Memory B cell (primary cell): ENCODE measurements around the gene TAF11.
"Not testable (repeated sequence)": the region's sequence is repeated elsewhere in the genome, so short reads cannot be mapped to it uniquely, and the experiment has no call there.

Experiments
- ATAC-seq: fragments of 150-1000 bp; cut with Tn5 transposase; 2 replicates; pipeline ENCODE4 v1.10.0; 2021; ENCODE audit warnings: low read depth, mild to moderate bottlenecking, moderate library complexity
- DNase-seq, 2 donors: peaks; one replicate each; pipeline ENCODE4 v3.0.0; 2022; ENCODE audit warnings: low spot score in 2 of 2
- H3K27ac Mint-ChIP-seq: one replicate; pipeline ENCODE4 v1.8.0; 2022; ENCODE audit warnings: mild to moderate bottlenecking, moderate library complexity, mixed read lengths
- H3K27me3 Mint-ChIP-seq: one replicate; pipeline ENCODE4 v1.8.0; 2022; ENCODE audit warnings: mixed read lengths
- H3K36me3 Mint-ChIP-seq: one replicate; pipeline ENCODE4 v1.8.0; 2022; ENCODE audit warnings: mild to moderate bottlenecking, mixed read lengths
- H3K4me1 Mint-ChIP-seq: one replicate; pipeline ENCODE4 v1.8.0; 2022; ENCODE audit warnings: mixed read lengths
- H3K4me3 Mint-ChIP-seq: one replicate; pipeline ENCODE4 v1.8.0; 2022; ENCODE audit warnings: mild to moderate bottlenecking, moderate library complexity, mixed read lengths
- H3K9me3 Mint-ChIP-seq: one replicate; pipeline ENCODE4 v1.8.0; 2022; ENCODE audit warnings: mixed read lengths

Gene TAF11

DNA sequence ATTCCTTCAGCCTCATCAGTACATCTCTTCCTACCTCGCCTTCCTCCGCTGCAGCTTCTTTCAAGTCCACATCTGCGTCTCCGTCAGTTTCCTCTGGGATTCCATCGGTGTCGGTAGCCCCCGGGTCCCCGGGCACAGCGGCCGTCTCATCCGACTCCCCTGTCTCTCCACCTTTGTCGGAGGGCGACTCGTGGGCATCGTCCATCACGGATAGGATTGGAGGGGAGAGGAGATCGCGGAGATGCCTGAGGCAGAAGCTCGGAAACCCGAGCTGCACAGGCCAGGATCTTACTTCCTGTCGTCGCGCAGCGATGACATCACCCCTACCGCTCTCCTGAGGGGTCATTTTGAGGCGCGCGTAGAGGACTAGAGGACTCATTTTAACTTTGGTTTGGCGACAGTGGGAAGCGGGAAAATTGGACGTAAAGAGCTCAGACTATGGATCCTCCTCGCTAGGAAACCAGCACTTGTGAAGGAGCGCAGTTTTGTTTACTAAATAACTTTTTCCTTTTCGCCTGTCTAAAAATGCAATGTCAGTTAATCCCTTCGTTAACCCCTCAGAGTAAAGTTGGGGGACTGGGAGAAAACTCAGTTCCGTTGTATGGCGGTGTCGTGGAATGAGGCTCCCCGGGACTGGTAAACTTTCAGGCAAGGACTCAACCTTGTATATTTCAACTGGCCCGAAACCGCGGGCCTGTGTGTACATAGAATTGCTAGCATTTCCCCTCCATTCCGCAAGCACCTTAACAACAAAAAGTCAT lies at the start of gene TAF11:
Gene TAF11 (minus strand): TSS at position 290 of the 761 bp plus-strand sequence. CDS start 85 bp downstream, at position 205.
- peaks cover 15% of the 10 kb centered on the region for H3K36me3 Mint-ChIP-seq
- peak; percentile 72 for ATAC-seq
- peaks cover 26% of the 10 kb centered on the region for H3K4me1 Mint-ChIP-seq
- H3K27me3 Mint-ChIP-seq, result no peaks in the 10 kb centered on the region
- peak; percentile 73 to 83 for DNase-seq
- peak within 1 kb of the TSS; percentile 96 for H3K4me3 Mint-ChIP-seq
- peak within 1 kb of the TSS; percentile 99 for H3K27ac Mint-ChIP-seq
- H3K9me3 Mint-ChIP-seq, result peaks cover 5% of the 10 kb centered on the region

GRCh38 chr6:34934516-34934915 lies 46.7 kb upstream of the TAF11 start:
- Mint-ChIP-seq H3K9me3 (no peaks in the 10 kb centered on the region), H3K36me3 (peaks cover 5% of the 10 kb centered on the region), H3K27me3 (no peaks in the 10 kb centered on the region), H3K4me1 (peaks cover 14% of the 10 kb centered on the region), H3K4me3 (no peak overlapping the region), H3K27ac (no peak overlapping the region)
- DNase-seq (no peak), ATAC-seq (no peak)

GRCh38 chr6:34932202-34932601 lies 44.4 kb upstream of the TAF11 start:
- ATAC-seq, H3K4me3 Mint-ChIP-seq, DNase-seq, H3K9me3 Mint-ChIP-seq, H3K27me3 Mint-ChIP-seq, H3K36me3 Mint-ChIP-seq, H3K27ac Mint-ChIP-seq: not testable (repeated sequence)
- peaks cover 18% of the 10 kb centered on the region for H3K4me1 Mint-ChIP-seq

- DNase-seq, result no peak
- Mint-ChIP-seq H3K9me3 (no peaks in the 10 kb centered on the region), H3K36me3 (peaks cover 5% of the 10 kb centered on the region), H3K27ac (no peak overlapping the region), H3K27me3 (no peaks in the 10 kb centered on the region), H3K4me1 (peaks cover 21% of the 10 kb centered on the region), H3K4me3 (no peak overlapping the region)
- no peak for ATAC-seq
Measured at GRCh38 chr6:34930221-34930620, 42.4 kb upstream of the TAF11 start.

DNA sequence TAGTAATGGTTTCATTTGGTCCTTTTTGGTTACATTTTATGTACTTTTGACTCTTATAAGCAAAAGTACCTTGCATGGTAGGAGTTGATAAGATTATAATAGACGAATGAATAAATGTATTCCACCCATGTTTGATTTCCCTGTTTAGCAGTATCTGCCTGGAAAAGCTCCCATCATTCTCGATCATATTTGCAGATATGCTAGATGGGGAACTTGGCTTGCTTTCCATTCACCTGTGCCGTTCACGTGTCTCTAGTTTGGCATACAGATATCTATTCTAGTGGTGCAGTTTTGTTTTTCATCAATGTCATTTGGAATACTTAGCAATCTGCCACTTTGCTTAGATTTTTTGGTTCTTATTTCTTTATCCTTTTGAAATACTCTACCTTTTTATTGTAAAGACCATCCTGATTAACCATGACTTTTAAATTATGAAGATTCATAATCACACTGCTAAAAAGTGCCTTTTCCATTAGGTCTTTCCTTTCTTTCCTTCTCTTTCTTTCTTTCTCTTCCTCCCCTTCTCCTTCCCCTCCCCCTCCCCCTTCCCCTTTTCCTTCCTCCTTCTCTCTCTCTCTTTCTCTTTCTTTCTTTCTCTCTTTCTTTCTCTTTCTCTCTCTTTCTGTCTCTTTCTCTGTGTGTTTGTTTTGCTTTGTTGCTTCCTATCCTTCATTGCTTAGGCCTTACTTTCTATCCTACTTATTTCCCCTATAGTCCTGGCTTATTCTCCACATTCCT lies 41.6 kb upstream of the TAF11 start:
- H3K4me3 Mint-ChIP-seq, result no peak overlapping the region
- H3K27me3 Mint-ChIP-seq, result no peaks in the 10 kb centered on the region
- peaks cover 3% of the 10 kb centered on the region for H3K36me3 Mint-ChIP-seq
- H3K9me3 Mint-ChIP-seq, result no peaks in the 10 kb centered on the region
- ATAC-seq (no peak), DNase-seq (no peak)
- H3K27ac Mint-ChIP-seq, result no peak overlapping the region
- H3K4me1 Mint-ChIP-seq, result peaks cover 15% of the 10 kb centered on the region

DNA sequence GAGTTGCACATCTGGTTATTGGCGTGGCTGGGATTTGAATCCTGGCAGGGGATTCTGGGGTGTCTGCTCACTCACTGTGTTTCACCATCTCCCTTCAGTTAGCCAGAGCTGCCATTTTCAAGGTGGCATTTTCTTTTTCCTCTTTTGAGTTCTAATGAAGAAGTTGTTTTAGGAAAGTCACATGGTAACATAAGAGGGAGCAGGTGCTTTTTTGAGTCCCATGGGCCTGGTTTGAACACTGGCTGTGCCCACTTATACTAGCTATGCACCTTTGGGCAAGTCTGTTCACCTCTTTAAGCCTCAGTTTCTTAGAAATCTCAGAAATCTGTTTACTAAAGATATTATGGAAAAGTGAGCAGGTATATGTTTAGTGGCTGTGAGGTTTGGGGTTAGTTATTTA lies 40.9 kb upstream of the TAF11 start:
- H3K9me3 Mint-ChIP-seq, result no peaks in the 10 kb centered on the region
- ATAC-seq, result no peak
- no peak for DNase-seq
- no peak overlapping the region for H3K4me3 Mint-ChIP-seq
- H3K4me1 Mint-ChIP-seq, result peaks cover 13% of the 10 kb centered on the region
- H3K27me3 Mint-ChIP-seq, result no peaks in the 10 kb centered on the region
- no peak overlapping the region for H3K27ac Mint-ChIP-seq
- H3K36me3 Mint-ChIP-seq, result peaks cover 3% of the 10 kb centered on the region

DNA sequence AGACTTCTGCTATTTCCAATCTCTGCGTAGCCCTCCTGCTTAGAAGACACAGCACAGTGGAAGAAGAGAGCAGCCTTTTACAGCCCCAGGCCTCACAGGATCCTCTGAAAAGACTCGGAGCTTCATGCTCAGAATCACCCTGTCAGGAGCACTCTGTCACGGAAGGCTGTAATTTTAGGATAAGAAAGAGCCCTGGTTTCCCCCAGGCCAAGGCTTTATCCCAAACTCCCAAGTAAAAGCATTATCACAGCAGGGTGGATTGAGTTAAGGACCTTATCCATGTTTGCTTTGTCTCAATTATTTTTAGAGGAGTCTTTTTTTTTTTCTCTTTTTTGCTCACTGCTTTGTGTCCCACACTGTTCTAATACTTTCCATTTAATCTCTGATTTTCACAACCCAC lies 40.4 kb upstream of the TAF11 start:
- DNase-seq, result no peak
- no peak for ATAC-seq
- H3K27me3 Mint-ChIP-seq, result no peaks in the 10 kb centered on the region
- peaks cover 13% of the 10 kb centered on the region for H3K4me1 Mint-ChIP-seq
- H3K9me3 Mint-ChIP-seq, result no peaks in the 10 kb centered on the region
- H3K4me3 Mint-ChIP-seq, result no peak overlapping the region
- peaks cover 3% of the 10 kb centered on the region for H3K36me3 Mint-ChIP-seq
- H3K27ac Mint-ChIP-seq, result no peak overlapping the region

DNA sequence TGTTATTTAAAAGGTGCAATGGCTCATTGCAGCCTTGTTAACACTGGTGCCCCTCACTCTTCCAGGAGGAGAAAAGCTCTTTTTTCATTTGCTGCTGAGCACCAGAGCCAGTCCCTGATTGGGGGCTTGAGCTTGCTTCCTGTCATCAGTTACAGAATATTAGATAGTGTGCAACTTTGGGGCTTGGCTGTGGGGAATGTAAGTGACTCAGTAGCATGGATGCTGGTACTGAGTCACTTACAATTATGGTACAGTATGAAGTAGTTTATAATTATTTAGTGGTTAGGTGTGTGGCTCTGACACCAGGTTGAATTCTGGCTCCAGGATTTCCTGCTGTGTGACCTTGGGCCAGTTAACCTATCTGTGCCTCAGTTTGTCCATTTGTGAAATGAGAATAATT lies 38.8 kb upstream of the TAF11 start:
- Mint-ChIP-seq H3K27me3 (no peaks in the 10 kb centered on the region), H3K4me3 (no peak overlapping the region), H3K9me3 (no peaks in the 10 kb centered on the region), H3K4me1 (peaks cover 13% of the 10 kb centered on the region), H3K27ac (no peak overlapping the region), H3K36me3 (no peaks in the 10 kb centered on the region)
- no peak for DNase-seq
- no peak for ATAC-seq

GRCh38 chr6:34924831-34925625 lies 37.2 kb upstream of the TAF11 start:
- H3K4me1 Mint-ChIP-seq, result peaks cover 13% of the 10 kb centered on the region
- no peak for ATAC-seq
- H3K9me3 Mint-ChIP-seq, result no peaks in the 10 kb centered on the region

GRCh38 chr6:34922177-34922663 lies 34.4 kb upstream of the TAF11 start:
- no peaks in the 10 kb centered on the region for H3K27me3 Mint-ChIP-seq
- H3K4me3 Mint-ChIP-seq, result no peak overlapping the region
- no peak for ATAC-seq
- H3K4me1 Mint-ChIP-seq, result peaks cover 3% of the 10 kb centered on the region
- H3K27ac Mint-ChIP-seq, result no peak overlapping the region
- H3K36me3 Mint-ChIP-seq, result peaks cover 6% of the 10 kb centered on the region
- no peak for DNase-seq
- H3K9me3 Mint-ChIP-seq, result no peaks in the 10 kb centered on the region

More at GRCh38 chr6:34924831-34925625, 37.2 kb upstream of the TAF11 start:
- H3K4me3 Mint-ChIP-seq, result no peak overlapping the region
- no peak overlapping the region for H3K27ac Mint-ChIP-seq
- no peak for DNase-seq
- H3K36me3 Mint-ChIP-seq, result no peaks in the 10 kb centered on the region
- no peaks in the 10 kb centered on the region for H3K27me3 Mint-ChIP-seq

DNA sequence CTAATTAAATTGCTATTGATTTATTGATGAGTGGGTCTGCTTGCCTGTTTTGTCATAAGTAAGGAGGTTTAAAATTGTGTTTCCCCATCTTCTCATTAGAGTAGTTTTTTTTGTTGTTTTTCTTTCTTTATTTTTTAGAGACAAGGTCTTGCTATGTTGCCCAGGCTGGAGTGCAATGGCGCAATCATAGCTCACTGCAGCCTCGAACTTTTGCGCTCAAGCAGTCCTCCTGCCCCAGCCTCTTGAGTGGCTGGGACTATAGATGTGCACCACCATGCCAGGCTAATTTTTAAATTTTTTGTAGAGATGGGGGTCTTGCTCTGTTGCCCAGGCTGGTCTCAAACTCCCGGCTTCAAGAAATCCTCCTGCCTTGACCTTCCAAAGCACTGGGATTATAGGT lies 32.3 kb upstream of the TAF11 start:
- no peaks in the 10 kb centered on the region for H3K27me3 Mint-ChIP-seq
- H3K9me3 Mint-ChIP-seq, result no peaks in the 10 kb centered on the region
- DNase-seq (no peak), ATAC-seq (no peak)
- no peak overlapping the region for H3K27ac Mint-ChIP-seq
- peaks cover 6% of the 10 kb centered on the region for H3K36me3 Mint-ChIP-seq
- H3K4me1 Mint-ChIP-seq, result no peaks in the 10 kb centered on the region
- H3K4me3 Mint-ChIP-seq, result no peak overlapping the region

DNA sequence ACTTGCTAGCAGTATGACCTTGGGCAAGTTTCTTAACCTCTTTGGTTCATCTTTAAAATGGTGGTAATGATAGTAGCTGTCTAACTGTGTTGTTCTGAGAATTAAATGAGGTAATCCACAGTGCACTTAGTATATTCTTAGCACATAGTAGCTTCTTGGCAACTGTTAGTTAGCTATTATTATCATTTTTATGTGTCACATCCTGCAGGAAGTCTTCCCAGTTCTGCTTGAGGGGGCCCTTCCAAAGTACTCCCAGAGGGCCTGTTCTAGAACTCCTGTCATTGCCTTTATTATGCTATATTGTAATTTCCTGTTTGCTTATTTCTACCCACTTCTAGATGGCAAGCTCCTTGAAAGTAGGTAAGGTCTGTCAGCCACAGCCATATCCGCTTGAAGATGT lies 31.8 kb upstream of the TAF11 start:
- no peaks in the 10 kb centered on the region for H3K27me3 Mint-ChIP-seq
- no peak overlapping the region for H3K4me3 Mint-ChIP-seq
- H3K36me3 Mint-ChIP-seq, result peaks cover 6% of the 10 kb centered on the region
- no peaks in the 10 kb centered on the region for H3K4me1 Mint-ChIP-seq
- no peaks in the 10 kb centered on the region for H3K9me3 Mint-ChIP-seq
- H3K27ac Mint-ChIP-seq, result no peak overlapping the region
- no peak for ATAC-seq
- DNase-seq, result no peak

DNA sequence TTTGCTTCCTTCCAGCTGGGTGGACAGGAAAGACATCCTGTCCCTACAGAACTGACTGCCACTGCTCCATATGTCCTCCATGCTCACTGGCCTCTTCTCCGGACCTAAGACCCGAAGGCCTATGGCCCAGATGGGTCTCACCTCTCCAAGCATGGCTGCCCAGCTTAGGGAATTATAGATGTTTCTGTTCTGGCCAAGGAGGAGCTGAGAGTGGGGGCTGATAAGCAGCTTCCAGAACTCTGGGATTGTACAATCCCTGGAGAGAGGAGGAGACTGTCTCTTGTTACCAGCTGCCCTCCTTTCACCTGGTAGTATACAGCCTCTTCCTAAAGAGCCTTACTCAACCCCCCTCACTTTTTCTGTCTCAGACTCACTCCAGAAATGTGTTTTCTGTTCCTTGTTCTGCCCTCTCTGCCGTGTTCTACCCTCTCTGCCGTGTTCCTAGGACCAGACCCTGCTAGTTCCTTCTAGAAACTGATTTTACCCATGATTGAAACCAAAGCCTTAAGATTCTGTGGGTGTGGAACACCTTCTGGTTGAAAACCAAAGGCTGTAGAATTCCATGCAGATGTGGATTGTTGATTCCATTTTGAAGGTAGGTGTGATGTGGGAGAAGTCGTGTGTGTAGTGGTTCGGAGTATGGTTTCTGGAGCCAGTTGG lies 29.9 kb upstream of the TAF11 start:
- Mint-ChIP-seq H3K36me3 (peaks cover 6% of the 10 kb centered on the region), H3K27me3 (no peaks in the 10 kb centered on the region), H3K4me1 (peaks cover 4% of the 10 kb centered on the region), H3K9me3 (no peaks in the 10 kb centered on the region), H3K4me3 (no peak overlapping the region), H3K27ac (no peak overlapping the region)
- ATAC-seq, result no peak
- DNase-seq, result no peak
